Measurements from ENCODE around the gene COL4A2. TPM values are rescaled to one million over a fixed set of nuclear protein-coding genes. Genes with fewer than 3 reads are reported as not detected.

Gene COL4A2
- total RNA-seq, 4 donors from 2014 or later: 655 to 1,231 (median 912) TPM

GRCh38 chr13:110438776-110439175, 131.7 kb downstream of the COL4A2 start:
- TF ChIP-seq, protein P1, sequence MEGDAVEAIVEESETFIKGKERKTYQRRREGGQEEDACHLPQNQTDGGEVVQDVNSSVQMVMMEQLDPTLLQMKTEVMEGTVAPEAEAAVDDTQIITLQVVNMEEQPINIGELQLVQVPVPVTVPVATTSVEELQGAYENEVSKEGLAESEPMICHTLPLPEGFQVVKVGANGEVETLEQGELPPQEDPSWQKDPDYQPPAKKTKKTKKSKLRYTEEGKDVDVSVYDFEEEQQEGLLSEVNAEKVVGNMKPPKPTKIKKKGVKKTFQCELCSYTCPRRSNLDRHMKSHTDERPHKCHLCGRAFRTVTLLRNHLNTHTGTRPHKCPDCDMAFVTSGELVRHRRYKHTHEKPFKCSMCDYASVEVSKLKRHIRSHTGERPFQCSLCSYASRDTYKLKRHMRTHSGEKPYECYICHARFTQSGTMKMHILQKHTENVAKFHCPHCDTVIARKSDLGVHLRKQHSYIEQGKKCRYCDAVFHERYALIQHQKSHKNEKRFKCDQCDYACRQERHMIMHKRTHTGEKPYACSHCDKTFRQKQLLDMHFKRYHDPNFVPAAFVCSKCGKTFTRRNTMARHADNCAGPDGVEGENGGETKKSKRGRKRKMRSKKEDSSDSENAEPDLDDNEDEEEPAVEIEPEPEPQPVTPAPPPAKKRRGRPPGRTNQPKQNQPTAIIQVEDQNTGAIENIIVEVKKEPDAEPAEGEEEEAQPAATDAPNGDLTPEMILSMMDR (IDR thresholded peaks at IDR 0.05; ENCODE audit: low read depth): no peak

DNA sequence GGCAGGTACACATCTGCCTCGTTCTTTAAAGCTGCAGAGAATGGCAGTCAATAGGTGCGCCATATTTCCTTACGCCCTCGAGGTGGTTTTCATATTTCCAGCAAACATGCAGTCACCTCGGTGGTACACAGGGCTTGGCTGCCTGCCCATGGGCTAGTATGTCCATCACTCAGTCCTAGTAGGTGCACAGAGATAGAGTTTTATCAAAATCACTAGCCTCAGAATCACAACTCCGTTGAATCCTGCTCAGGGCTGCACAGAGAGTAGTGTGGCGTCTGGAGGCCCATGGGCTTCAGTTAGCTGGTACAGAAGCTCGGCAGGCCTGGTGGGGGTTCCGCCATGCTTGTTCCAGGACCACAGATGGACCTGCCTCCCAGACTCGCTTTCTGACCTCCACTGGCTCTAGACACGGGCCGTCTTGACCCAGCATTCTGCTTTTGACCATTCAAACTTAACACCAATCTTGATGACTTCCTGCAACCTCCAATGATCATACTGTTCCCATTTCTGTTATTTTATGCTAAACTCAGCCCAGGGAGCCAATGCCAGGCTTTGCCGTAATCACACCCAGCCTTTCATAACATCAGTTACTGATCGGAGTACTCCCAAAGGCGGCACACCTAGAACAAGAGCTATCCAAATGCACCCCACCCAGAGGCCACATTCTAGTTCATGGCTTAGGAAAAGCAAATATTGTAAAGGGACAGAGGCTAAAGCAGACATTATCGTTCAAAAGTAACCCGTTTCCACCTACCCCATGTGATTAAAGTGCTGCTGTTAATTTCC, 134.1 kb downstream of the COL4A2 start:
- TF ChIP-seq, protein P1 (IDR thresholded peaks at IDR 0.05; ENCODE audit: low read depth): no peak

DNA sequence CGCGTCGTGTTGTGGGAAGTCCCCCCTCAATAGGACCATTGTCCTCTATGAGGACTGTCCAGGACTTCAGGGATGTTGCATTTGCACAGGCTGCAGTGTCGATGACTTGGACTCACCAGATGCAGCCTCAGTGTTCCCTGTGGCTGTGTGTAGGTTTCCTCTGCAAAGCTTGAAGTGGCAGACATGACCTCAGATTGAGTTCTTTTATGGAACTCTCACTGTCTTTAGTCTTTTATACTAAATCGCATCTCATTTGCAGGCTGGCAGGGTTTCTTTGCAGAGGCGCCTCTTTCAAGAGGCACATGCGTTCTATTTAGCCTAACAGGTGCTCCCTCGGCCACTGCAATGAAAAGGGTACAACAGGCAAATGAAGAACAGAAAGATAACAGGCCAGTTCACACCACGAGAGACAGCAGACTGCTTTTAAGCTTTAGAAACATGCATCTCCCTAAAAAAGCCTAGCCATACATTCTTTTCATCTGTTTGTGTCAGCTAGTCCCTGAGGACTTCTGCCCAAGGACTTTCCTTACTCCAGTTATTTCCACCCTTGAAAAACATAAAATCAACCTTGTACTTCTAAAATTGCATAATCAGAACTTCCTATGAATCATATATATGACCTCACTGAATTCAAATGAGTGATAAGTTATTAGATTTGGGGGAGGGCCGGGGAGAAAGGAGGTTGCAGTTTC, 136.0 kb downstream of the COL4A2 start:
- TF ChIP-seq, protein P1 (IDR thresholded peaks at IDR 0.05; ENCODE audit: low read depth): no peak

DNA sequence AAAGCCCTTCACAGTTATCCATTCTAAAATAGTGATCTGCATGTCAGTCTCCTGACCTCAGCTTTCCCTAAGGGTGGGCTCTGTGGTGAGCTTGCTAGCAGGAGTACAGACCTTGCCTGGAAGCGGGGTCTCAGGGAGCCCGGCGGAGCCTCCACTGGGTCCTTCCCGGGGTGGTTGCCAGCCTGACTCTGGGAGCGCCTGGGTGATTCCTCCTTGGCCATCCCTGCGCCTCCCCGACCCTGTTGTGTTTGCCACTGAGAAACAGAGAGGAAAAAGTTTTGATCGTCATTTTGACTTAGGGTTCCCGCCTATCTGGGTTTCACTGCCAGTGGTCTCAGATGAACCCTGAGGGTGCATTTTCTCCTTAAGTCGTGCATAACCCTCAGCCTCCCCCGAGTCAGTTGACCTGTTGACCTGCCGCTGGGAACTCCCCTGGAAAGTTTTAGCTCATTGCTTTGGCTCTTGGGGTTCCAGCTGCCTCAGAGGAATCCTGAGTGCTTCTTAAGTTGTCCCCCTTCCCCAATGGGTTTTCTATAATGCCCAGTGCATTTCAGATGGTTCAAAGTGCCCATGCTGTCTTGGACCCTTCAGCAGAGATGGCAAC, 136.6 kb downstream of the COL4A2 start:
- TF ChIP-seq, protein P1 (IDR thresholded peaks at IDR 0.05; ENCODE audit: low read depth): no peak

DNA sequence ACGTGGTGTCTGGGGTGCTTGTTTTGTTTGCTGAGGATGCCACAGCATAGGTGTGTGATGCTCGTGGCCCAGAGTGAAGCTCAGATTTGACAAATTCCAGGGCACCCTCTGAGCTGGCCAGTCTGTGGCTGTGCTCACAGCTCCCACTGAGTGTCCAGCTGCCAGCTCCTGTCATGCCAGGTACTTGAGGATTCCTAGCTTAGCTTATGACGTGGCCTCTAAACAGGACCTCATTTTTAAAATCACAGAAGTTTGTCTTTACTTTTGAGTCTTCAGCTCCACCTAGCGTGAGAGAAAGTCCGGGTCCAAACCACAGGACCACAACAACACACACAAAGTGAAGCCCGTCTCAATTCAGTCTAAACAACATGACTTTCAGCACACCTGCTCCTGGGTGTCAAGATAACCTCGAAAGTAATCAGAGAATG, 137.2 kb downstream of the COL4A2 start:
- TF ChIP-seq, protein P1 (IDR thresholded peaks at IDR 0.05; ENCODE audit: low read depth): no peak

DNA sequence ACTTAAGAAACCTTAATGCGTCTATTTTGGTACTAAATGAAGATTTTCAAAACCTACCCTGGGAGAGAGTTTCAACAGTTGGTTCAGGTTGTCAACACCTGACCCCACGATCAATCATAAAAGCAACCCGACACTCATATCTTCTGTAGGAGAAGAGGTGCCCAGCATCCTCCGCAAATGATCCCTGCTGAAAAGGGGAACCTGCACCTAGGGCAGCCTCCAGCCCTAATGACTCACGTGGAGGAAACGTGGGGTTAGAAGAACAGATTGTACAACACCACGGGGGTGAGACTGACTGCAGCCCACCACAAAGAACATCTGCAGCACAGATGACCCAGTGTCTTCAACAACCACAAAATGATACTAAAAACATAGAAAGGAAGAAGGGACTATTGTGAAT, 138.1 kb downstream of the COL4A2 start:
- TF ChIP-seq, protein P1 (IDR thresholded peaks at IDR 0.05; ENCODE audit: low read depth): no peak
